HG03103 (cell line): Measurements from ENCODE around the gene DNM3.

Experiments used
- ATAC-seq: cut with Tn5 transposase; IDR thresholded peaks from one replicate; pipeline ENCODE4 v1.9.1; 2021; ENCODE audit warnings: low read depth; ENCODE audit not compliant: unreplicated experiment

Gene DNM3

GRCh38 chr1:172457479-172458130 is 616.3 kb downstream of the DNM3 start:
- no peak for ATAC-seq

GRCh38 chr1:172460177-172460576 is 618.9 kb downstream of the DNM3 start:
- no peak for ATAC-seq

DNA sequence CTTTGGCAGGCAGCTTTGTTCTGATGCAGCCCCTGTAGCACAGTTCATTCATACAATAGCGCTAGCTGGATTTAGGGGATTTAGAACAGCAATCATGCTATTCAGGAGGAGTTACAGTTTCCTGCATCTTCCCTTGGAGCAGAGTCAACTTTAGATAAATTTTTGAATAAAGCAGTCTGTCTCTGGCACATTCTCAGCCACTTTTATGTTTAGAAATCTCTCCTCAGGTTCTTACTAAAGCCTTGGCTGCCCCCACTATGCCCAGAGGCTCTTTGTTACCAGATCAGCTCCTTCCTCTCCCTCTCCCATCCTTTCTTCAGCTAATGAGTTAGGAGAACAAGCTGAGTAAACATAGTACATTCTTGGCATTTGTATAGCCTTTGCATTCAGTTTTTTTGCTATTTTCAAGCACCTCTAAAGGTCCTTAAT is 619.6 kb downstream of the DNM3 start:
- no peak for ATAC-seq
